Mammary epithelial cell (primary cell): ENCODE results near the gene TMEM252.

Experiments used
- EZH2 ChIP-seq: IDR thresholded peaks from 2 replicates; pipeline ENCODE4 v1.6.1; 2012; ENCODE audit warnings: low read length, inconsistent platforms, borderline replicate concordance
- TF ChIP-seq, protein P1 (sequence below), 2 donors: IDR thresholded peaks in 1 of 2; conservative IDR thresholded peaks in 1 of 2; 2 replicates each; pipeline ENCODE4 v1.5.1; 2011 to 2012; ENCODE audit warnings: inconsistent platforms in 2 of 2, low read length in 2 of 2, mild to moderate bottlenecking in 2 of 2, control low read depth in 1 of 2, low read depth in 1 of 2; ENCODE audit not compliant: insufficient read depth in 1 of 2; ENCODE audit errors: extremely low read depth in 1 of 2

DNA sequence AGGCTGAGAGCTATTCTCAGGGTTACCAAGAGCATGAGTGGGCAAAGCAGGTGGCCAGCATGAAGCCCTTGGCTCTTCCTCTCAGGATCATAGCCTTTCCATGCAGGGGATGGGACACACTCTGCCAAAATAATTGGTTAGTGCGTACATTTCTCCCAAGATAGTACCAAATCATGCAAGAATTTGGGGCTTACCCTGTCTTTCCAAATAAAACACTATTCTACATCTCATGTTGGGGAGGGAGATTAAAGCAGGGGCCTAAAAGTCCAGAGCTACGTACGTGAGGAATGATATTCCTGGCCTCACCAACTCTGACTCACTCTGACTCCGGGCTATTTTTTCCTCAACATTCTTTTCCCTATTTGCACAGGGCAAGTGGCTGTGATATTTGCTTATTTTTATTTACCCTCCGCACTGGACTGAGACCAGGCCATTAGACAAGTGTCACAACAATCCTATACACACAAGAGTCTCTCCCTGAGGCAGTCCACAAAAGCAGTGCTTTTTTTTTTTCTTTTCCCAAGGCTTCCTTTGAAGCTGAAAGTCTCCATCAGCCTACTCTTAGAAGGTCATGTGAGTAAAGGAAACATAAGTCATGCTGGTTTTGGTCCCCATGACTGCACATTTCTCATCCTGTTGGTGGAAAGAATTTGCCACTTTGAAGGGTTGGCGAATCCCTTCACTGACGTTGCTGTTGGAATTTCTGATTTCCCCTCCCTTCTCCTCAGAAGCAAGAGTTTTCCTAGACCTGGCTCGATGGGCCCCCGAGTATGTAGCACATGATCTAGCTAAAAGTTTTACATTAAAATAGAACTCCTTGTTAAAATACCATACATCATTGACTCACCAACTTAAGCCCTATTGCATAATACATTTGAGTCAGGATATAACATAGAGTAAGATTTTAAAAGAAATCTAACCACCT lies 40.0 kb downstream of the TMEM252 start:
- TF ChIP-seq, protein P1, sequence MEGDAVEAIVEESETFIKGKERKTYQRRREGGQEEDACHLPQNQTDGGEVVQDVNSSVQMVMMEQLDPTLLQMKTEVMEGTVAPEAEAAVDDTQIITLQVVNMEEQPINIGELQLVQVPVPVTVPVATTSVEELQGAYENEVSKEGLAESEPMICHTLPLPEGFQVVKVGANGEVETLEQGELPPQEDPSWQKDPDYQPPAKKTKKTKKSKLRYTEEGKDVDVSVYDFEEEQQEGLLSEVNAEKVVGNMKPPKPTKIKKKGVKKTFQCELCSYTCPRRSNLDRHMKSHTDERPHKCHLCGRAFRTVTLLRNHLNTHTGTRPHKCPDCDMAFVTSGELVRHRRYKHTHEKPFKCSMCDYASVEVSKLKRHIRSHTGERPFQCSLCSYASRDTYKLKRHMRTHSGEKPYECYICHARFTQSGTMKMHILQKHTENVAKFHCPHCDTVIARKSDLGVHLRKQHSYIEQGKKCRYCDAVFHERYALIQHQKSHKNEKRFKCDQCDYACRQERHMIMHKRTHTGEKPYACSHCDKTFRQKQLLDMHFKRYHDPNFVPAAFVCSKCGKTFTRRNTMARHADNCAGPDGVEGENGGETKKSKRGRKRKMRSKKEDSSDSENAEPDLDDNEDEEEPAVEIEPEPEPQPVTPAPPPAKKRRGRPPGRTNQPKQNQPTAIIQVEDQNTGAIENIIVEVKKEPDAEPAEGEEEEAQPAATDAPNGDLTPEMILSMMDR (conservative IDR thresholded peaks at IDR 0.05 in 1 of 2, IDR thresholded peaks at IDR 0.05 in 1 of 2; ENCODE audit: extremely low read depth in 1 of 2, insufficient read depth in 1 of 2, low read depth in 1 of 2, low read length in 2 of 2) = no peak
- TF ChIP-seq EZH2 = no peak
